Stimulated activated CD4-positive, alpha-beta T cell treated with anti-CD3 and anti-CD28 coated beads, Interleukin-2, amount 100 ng/mL, for 4 hours (primary cell): ENCODE results near the gene LDLRAD4.
"Not testable (repeated sequence)": the region's sequence is repeated elsewhere in the genome, so short reads cannot be mapped to it uniquely, and the experiment has no call there.

Source experiments
- DNase-seq: peaks from one replicate; pipeline ENCODE4 v3.0.0-alpha.2; 2020; ENCODE audit warnings: low read depth

The LDLRAD4 gene

DNA sequence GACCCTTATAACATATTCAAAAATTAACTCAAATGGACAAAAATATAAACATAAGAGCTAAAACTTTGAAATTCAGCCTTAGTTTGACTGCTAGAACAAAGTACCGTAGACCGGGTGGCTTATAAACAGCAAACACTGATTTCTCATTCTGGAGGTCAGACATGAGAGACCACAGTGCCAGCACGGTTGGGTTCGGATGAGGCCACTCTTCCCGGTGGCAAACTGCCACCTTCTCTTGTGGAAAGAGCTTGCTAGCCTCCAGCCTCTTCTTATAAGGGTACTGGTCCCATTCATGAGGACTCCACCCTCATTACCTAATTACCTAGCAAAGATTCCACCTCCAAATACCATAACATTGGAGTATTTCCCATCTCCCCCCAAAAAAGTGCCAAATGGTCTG lies 416.5 kb downstream of the LDLRAD4 start:
- DNase-seq = no peak

DNA sequence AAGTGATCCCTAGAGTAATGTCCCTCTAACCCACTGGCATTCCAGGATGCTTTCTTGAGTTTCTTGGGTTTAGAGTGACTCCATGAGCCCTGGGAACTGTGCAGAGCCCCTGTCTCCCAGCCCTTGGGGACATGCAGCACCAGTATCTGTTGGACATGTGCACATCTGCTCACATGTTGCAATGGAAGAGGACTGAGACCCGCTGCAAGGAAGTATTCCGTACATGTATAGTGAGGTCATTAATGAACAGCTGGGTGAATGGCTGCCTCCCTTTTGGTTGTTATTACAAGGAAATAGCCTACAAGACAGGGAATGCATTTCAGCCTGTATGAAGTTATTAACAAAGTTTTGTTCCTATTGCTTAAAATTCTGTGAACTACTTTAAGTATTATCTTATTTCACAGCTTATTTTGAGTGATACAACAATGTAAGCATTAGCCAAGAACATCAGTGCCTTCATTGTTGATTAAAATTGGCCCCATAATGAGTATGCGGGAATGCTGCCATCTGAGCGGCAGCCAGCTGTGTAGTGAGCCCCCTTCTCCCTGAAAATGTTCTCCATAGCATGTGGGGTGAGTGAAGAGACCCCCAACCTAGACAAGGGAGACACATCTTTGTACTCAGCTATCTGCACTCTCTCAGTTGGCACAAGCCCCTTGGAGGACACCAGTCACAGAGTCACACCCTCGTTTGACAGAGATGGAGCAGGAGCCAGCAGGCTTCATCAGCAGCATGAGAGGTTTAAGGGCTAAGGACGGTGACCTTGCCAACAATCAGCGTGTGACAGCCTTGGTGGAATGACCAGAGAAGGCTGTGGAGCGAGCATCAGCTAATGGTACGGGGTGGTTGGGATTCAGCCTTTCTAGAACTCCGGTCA lies 420.4 kb downstream of the LDLRAD4 start:
- no peak for DNase-seq

DNA sequence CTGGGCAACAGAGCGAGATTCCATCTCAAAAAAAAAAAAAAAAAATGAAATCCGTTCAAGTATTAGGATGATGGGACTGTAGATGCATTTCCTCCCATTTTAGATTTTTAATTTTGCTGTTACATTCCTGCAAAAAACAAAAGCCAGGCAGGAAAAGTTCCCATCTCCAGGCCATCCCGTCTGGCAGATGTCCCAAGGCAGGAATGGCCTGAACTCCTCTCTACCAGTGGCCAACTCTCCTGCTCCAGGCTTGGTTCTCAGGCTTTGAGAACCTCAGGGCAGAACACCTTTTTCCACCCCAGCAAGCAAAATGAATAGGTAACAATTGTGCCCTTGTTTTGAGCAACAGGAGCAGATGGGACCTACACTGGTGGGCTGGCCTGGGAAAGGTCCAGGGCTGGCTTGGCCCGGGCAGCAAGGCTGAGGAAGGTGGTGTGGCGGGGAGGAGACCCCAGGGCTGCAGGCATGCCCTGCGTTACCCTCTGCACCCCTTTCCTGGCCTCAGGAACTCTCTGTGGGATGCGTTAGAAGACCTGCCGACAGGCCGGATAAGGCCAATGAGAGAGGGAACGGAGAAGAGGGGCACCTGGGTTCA lies 421.8 kb downstream of the LDLRAD4 start:
- DNase-seq = no peak

DNA sequence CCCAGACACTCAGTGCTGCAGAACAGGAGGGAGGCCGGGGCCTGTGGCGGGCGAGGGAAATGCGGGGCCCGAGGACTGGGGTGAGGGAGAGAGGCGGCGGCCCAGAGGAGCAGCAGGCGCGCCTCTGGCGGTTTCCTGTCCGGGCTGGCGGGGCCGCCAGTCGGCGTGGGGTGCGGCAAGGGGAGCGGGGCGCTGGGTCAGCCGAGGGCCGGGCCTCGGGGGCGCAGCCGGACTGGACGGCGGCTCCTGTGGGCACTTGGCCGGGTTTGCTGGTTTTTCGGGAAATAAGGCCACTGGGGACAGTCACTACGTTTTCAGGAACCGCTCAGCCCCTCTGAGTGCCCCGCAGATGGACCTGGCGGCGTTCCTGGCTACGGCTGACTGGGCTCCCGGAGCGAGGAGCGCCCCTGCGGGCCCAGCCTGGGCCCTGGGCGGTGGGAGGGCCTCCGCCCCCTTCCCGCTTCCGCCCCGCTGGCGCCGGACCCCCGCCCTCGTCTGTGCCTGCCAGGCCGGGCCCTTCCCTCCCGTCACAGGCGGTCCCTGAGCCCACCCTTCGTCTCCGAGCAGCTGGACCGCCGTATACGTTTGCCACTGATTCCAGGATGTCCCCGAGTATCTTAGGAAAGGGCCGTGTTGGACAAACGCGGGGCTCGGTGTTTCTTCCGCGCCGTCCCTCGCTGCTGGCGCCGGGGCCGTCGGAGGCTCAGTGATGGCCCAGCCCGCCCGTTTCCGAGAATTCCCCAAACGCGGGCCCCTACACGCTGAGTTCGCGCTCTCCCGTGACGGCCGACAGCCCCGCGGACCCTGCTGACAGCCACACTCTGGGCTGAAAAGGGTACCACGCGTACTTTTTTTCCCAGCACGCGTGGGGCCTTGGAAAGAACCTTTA lies 423.2 kb downstream of the LDLRAD4 start:
- DNase-seq = no peak

DNA sequence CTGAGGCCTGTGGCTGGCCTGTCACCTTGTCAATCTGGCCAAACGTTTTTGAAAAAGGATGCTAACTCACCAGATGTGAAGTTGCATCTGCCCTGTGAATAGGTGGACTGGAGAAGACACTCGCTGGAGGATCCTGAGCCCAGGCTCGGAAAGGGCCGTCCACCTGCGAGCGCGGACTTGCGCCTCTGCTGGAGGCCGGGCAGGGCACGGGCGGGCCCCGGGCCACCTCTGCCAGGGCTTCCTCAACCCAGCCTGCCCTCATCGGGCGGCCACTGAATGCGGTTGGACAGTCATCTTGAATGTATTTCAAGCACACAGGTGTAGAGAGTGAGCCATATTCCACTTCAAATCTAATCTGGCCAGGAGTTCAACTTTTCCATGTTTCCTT lies 423.9 kb downstream of the LDLRAD4 start:
- DNase-seq = no peak

DNA sequence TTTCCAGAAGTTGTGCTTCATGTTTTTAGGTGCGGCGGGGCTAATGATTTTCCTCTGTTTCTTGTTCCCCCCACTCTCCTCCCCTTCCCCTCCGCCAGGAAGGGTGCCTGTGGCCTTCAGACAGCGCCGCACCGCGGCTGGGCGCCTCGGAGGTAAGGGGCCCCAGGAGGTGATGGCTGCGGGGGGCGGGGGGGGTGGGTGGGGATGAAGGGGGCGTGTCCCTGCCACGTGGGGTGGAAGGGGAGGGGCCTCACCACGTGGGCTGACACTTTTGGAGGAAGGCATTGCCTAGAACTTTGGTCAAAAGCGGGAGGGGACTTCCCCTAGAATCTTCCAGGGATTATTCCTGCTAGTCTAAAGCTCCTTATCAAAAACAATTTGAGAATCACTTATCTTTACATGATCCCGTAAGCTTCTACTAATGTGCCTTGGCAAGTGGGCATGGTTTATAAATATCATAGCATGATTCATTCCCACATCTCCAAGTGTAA lies 424.7 kb downstream of the LDLRAD4 start:
- DNase-seq = no peak

DNA sequence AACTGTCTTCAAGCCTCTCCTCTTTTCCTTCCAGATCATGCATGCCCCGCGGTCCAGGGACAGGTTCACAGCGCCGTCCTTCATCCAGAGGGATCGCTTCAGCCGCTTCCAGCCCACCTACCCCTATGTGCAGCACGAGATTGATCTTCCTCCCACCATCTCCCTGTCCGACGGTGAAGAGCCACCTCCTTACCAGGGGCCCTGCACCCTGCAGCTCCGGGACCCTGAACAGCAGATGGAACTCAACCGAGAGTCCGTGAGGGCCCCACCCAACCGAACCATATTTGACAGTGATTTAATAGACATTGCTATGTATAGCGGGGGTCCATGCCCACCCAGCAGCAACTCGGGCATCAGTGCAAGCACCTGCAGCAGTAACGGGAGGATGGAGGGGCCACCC lies 426.5 kb downstream of the LDLRAD4 start:
- DNase-seq = no peak

DNA sequence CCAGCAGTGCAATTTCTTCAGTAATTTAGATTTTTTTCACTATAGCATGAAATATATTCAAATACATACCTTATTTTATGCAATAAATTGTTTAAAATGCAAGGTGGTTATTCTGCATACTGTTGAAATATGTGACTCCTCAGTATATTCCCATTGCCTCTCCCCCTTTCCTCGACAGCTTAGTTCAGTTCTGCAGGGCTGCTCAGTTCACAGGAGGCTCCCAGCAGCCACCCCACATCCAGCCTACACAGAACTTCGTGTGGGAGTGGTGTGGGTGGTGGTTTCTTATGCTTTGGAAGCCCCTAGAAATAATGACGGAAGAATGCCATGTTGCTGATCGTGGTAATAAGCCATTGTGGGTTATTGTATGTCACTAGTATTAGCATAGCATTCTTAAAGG lies 428.1 kb downstream of the LDLRAD4 start:
- DNase-seq = no peak

DNA sequence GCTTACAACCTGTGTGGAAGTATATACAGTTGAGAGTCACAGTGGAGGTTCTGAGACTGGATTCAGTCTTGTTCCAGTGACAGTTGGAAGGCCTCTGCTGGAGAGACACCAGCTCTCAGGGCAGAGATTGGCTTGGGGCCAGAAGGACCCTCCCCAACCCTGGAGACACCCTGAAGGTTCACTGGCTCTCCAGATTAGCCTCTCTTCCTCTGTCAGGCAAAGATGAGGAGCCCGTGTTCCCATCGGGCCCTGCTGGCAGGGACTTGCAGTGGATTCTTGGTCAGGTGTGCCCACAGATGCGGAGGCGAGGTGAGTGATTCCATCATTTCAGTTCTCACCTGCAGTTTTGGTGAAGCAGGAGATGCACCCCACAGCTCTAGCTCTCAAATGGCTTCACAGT lies 429.2 kb downstream of the LDLRAD4 start:
- DNase-seq = no peak

DNA sequence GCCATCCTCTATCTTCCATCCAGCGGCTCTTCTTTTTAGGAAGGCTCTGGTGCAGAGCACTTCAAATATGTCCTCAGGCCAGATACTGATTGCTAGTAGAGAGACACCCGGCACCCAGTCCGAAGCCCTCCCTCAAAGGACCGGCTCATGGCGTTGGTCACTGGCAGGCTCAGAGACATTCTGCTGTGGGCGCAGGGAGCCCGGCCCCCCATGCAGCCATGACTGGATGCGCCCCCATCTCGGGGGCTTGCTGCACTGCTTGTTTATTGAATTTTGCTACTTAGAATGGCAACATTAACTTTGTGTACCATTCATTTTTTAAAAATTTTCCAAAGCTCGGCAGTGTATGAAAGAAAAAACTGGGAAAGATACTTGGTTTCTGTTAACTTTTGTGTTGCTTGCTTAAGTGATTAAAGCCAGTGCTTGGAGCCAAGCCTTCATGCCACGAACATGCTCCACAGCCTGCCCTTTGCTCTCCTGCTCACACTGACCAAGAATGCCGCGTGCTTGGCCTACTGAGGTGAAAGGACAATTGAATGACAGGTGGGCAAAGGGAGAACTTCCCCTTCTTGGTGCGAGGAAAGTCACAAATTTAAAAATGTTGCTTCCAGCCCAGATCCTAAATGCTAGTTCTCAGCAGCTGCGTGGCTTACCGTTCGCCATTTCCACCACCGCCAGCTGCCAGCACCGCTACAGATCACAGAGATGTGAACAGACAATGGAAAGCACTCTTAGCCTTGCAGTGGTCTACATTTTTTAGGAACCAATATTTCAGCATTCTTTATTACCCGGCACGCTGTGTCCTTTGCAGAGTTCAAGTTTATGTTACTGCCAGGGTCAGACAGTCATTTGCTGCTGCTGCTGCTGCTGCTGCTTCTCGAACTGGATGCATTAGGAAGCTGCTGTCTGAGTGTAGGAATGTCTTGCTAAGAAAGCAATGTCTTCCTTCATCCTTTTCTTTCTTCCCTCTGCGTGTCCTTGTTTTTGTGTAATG lies 431.1 kb downstream of the LDLRAD4 start:
- no peak for DNase-seq

DNA sequence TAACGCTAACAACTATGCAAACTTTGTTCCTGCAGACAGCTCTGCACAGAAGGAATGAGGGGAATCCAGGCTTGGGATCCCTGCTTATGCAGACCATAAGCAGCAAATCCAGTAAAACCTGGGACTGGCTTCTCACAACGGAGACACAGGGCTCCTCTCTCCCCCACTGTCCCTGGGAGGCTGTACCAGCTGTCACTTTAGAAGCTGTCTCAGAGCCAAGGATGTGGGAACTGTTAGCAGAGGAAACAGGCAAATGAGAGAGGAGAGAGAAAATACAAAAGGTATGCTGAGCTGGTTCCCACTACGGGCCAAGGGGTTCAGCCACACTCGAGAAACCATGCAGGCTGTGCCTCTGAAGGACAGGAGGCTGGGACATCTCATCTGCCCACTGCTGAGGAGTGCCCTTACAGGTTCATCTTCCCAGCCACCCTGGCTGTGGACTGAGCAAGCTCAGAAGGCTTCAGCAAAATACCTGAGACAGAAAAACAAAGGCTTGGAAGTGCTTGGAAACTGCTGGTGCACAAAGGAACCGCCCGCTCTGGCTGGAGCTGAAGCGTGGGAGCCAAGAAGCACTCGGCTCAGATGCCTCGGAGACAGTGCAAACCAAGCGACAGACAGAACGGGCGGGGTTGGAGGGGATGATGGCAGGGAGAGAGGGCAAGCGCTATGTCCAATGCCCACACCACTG lies 435.3 kb downstream of the LDLRAD4 start:
- DNase-seq = no peak

DNA sequence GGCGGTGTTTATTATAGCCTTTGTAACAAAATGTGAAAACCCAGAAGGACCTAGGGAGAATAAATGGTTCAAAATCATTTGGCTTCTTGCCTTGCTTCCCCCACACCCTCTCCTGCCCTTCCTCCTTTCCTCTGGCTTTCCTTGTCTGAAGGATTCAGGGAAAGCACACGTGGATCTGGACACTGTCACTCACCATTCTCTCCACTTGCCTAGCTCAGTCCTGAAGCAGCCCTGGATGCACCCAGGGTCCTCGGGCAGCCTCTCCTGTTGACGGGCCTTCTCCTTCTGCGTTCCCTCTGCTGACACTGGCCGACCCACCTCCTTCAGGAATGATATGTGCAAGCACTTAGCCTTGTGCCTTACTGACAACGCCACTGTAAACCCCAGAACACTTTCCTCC lies 439.4 kb downstream of the LDLRAD4 start:
- no peak for DNase-seq

DNA sequence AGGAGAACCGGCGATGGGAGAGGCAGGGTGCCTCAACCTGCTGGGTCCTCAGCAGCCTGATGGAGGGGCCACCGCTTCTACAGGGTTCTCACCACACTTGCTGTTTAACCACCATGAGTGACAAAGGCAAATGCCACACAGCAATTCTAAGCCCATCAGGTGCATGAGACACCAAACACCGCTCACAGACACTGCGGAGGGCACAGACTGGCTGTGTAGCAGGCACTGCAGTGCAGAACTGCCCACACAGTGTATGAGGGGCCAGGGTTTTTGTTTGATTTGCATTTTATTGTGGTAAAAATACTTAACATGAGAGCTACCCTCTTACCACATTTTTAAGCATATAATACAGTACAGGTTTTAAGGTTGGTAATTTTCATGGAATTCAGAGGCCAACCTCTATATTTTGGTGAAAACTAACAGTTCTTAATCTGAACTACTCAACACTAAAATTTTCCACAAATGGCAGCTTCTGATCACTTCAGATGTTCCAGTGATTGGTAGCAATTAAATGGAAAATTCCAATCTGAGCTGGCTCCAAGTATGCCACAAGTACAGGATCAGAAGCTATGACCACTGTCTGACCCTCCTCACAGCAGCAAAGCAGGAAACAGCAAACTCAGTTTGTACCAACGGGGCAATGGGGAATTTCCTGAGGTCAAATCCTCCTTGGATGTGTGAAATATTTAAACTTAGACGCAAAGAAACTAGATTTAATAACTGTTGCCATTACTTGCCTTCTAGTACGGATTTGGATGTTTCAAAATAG lies 440.1 kb downstream of the LDLRAD4 start:
- no peak for DNase-seq

DNA sequence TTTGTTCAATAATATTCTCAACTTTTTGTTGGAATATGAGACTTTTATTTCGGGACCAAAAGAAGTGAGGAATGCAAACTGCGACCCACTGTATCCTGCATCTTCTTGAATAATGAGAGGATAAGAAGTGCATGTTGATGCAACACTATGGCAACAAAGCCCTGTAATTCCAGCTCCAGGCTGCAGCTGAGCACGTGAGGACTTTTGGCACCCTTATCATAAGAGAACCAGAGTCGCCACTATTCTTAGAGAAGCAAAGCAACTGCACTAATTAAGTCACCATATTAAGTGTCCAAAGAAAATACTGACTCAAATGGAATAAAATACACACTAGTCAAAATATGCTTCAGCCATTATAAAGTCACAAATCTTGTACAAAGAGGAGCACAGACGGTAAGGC lies 441.9 kb downstream of the LDLRAD4 start:
- no peak for DNase-seq

DNA sequence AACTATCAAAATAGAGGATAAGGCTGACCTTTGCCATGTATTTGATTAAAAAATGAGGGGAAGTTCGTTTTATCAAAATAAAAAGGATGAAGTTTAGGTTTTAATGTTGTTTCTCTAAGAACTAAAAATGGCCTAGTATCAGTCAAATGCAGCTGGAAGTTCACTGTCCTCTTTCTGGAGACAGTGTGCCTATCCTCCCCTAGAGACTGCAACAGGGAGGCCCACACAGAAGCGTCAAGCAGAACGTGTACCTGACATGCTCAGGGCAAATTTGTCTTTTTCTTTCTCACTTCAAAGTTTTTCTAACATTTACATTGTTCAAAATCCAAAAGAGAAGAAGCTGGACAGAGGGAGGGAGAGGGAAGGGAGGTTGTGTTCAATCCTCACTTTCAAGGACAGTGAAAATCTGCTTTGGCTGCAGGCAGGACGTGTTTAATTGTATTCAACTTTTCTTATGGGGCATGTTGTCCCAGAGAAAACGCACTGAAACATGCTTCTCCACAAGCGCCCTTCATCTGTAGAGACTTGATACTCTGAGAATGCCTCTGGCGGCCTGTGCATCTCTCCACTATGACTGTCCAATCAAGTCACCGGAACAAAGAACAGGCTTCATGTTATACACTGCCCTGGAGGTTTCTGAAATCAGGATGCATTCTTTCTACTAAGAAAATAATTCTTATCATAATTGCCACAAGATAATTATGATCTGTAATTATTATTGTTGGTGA lies 442.7 kb downstream of the LDLRAD4 start:
- DNase-seq = no peak

DNA sequence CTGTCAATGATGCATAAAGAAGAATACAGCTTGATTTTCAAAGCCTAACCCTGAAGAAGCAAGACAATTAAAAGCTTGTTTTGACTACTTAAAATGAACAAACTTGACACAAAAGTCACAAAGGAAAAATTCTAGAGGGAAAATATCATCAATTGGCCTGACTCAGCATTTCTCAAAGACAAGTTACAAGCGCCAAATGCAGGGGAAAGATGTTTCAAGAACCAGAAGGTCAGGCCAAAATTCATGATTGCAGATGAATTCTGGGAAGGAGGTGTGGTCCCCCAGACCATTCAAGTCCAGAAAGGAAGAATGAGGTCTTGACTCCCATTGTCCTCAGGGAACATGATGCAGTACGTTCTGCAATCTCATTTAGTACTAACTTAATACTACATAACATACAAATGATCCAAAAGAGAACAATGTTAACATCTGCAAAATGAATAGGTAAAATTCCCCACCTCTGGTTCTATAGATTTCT lies 443.3 kb downstream of the LDLRAD4 start:
- DNase-seq = no peak

DNA sequence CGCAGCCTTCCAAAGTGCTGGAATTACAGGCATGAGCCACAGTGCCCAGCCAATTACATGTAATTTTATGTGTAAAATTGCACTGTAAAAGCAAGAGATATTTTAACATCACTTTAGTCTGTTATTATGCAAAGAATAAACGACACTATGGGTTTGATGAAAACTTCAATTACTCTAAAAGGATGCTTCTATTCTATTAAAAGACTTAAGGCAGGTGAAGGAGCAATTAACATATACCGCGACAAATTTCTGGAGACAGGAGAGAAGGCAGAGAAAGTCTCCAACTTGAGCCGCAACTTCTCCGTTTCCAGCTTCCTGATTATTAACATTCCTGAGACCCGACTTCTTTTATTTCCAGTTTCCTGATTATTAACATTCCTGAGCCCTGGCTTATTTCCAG lies 454.1 kb downstream of the LDLRAD4 start:
- no peak for DNase-seq

DNA sequence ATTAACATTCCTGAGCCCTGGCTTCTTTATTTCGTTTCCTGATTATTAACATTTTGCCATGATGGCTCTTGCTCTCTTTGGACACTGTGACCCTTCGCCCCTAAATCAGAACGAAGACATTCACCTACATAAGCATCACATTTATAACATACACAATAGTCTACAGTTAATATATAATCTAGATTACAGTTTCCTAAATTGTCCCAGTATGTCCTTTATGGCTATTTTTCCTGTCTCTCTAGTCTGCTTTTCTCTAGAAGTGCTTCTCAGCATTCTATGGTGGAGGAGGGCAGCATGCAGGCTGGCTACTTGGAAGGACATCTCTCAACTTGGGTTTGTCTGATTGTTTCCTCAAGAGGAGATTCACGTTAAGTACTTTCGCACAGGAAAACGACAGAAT lies 457.9 kb downstream of the LDLRAD4 start:
- DNase-seq = no peak

DNA sequence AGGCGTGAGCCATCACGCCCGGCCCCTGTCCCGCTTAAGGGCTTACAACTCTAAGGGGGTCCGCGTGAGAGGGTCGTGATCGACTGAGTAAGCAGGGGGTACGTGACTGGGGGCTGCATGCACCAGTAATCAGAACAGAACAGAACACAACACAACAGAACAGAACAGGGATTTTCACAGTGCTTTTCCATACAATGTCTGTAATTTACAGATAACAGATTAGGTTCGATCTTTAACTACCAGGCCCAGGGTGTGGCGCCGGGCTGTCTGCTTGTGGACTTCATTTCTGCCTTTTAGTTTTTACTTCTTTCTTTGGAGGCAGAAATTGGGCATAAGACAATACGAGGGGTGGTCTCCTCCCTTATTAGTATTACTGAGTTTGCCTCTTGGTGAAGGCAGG lies 458.8 kb downstream of the LDLRAD4 start:
- not testable (repeated sequence) for DNase-seq
